NT2/D1 (cell line): ENCODE results near the gene BARX2.
A peak's percentile ranks its signal among the peaks of the same experiment; 100 is the strongest.

ENCODE experiments used
- DNase-seq: peaks from one replicate; pipeline ENCODE4 v3.0.0-alpha.2; 2011; ENCODE audit warnings: low read depth, low spot score
- H3K27me3 ChIP-seq: 2 replicates; pipeline ENCODE4 v1.6.0; 2011; ENCODE audit warnings: mild to moderate bottlenecking; ENCODE audit not compliant: insufficient read length, insufficient read depth
- H3K36me3 ChIP-seq: 2 replicates; pipeline ENCODE4 v1.6.1; 2011; ENCODE audit warnings: mild to moderate bottlenecking, low read length, mixed read lengths; ENCODE audit not compliant: insufficient read depth, insufficient read length
- H3K4me1 ChIP-seq: 2 replicates; pipeline ENCODE4 v1.5.1; 2011; ENCODE audit not compliant: insufficient read depth, insufficient read length
- H3K4me3 ChIP-seq: 2 replicates; pipeline ENCODE4 v1.5.1; 2011; ENCODE audit warnings: low read depth; ENCODE audit not compliant: insufficient read length
- H3K9ac ChIP-seq: 2 replicates; pipeline ENCODE4 v1.6.0; 2011; ENCODE audit warnings: low read depth; ENCODE audit not compliant: insufficient read length
- H3K9me3 ChIP-seq: 2 replicates; pipeline ENCODE4 v1.5.1; 2011; ENCODE audit warnings: mild to moderate bottlenecking, low read length; ENCODE audit not compliant: insufficient read depth
- SUZ12 ChIP-seq: IDR thresholded peaks from 2 replicates; pipeline ENCODE4 v1.6.1; 2011; ENCODE audit not compliant: insufficient read length, insufficient read depth; ENCODE audit errors: extremely low read depth
- YY1 ChIP-seq: IDR thresholded peaks from 2 replicates; pipeline ENCODE4 v1.6.1; 2011; ENCODE audit not compliant: insufficient read length, insufficient read depth
- ZNF274 ChIP-seq: IDR thresholded peaks from 2 replicates; pipeline ENCODE4 v1.6.1; 2011; ENCODE audit warnings: mild to moderate bottlenecking, low read depth, low read length

The BARX2 gene

DNA sequence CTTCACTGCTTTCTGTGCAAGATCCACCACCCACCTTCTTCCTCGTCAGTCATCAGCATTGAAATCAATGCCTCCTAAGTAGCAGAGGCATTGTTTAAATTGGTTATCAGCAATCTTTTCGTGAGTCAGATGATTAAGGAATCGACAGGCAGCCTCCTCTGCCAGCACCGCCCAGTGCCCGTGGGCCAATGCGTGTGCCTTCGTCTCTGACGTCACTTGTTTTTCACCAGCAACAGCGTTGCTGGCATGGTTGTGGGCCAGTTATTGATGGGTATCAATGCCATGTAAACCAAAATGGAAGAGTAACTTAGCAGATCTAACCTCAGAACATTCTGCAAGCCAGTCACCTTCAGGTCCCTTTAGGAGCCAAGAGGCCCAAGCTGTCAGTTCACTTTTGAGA is 69.6 kb downstream of the BARX2 start:
- no peak for DNase-seq
- Histone ChIP-seq H3K9me3 (peaks cover 12% of the 10 kb centered on the region; the same call in 1 of the 2 replicates), H3K36me3 (no peaks in the 10 kb centered on the region), H3K4me3 (no peak overlapping the region), H3K4me1 (peaks cover 5% of the 10 kb centered on the region), H3K9ac (no peak overlapping the region), H3K27me3 (no peaks in the 10 kb centered on the region)
- no peak for TF ChIP-seq YY1
- TF ChIP-seq ZNF274 = no peak
- TF ChIP-seq SUZ12 = no peak

DNA sequence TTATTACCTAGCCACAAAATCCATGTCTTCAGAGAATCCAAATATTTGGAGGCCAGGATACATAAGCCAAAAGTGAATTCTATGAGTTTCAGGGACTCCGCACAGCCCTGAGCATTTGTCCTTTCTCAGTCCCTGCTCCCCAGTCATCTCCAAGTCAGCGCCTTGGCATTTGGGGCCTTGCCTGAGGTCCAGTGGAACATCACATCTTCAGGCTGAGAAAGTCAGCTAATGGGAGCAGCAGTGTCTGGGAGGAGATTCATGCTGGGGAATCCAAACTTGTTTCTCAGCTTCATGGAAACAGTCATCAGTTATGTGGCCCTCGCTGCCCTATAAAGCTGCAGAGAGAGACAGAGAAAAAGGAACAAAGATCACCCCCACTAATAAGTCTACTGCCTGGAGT is 70.9 kb downstream of the BARX2 start:
- DNase-seq = no peak
- H3K36me3 ChIP-seq = no peaks in the 10 kb centered on the region
- no peak overlapping the region for H3K4me3 ChIP-seq
- no peaks in the 10 kb centered on the region for H3K27me3 ChIP-seq
- no peaks in the 10 kb centered on the region for H3K4me1 ChIP-seq
- no peak overlapping the region for H3K9ac ChIP-seq
- peaks cover 12% of the 10 kb centered on the region; the same call in 1 of the 2 replicates for H3K9me3 ChIP-seq
- no peak for TF ChIP-seq ZNF274

GRCh38 chr11:129447654-129448239 is 72.1 kb downstream of the BARX2 start:
- no peak overlapping the region for H3K9ac ChIP-seq
- H3K4me3 ChIP-seq = no peak overlapping the region
- H3K27me3 ChIP-seq = no peaks in the 10 kb centered on the region
- H3K4me1 ChIP-seq = no peaks in the 10 kb centered on the region
- no peaks in the 10 kb centered on the region for H3K36me3 ChIP-seq
- H3K9me3 ChIP-seq = peaks cover 12% of the 10 kb centered on the region; the same call in 1 of the 2 replicates
- no peak for TF ChIP-seq ZNF274
- no peak for TF ChIP-seq SUZ12
- TF ChIP-seq YY1 = no peak
- DNase-seq = no peak

DNA sequence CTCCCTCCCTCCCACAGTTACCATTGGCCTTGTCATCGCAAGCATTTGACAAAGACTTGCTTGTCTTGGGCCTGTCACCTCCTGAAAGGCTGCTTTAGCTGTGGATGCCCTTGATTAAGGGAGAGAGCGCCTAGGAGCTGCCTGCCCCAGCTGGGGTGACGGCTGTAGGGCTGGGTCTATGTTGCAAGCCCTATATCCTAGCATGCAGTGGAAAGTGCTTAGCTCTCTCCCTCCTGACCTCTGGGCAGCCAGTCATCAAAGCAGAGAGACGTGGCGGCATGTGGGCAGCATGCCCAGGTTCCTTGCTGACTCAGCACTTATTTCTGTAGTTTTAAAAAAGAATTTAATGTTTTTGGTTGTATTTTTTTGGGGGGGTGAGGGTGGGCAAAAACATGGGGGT is 75.9 kb downstream of the BARX2 start:
- TF ChIP-seq YY1 = no peak
- TF ChIP-seq ZNF274 = no peak
- TF ChIP-seq SUZ12 = no peak
- H3K36me3 ChIP-seq = no peaks in the 10 kb centered on the region
- no peak overlapping the region for H3K4me3 ChIP-seq
- H3K9ac ChIP-seq = no peak overlapping the region
- peaks cover 12% of the 10 kb centered on the region; the same call in 1 of the 2 replicates for H3K9me3 ChIP-seq
- H3K27me3 ChIP-seq = no peaks in the 10 kb centered on the region
- DNase-seq = no peak
- H3K4me1 ChIP-seq = peaks cover 6% of the 10 kb centered on the region

GRCh38 chr11:129453293-129453721 is 77.7 kb downstream of the BARX2 start:
- H3K36me3 ChIP-seq = no peaks in the 10 kb centered on the region
- H3K4me3 ChIP-seq = no peak overlapping the region
- DNase-seq = peak; percentile 71
- no peak overlapping the region for H3K9ac ChIP-seq
- peaks cover 6% of the 10 kb centered on the region for H3K4me1 ChIP-seq
- no peaks in the 10 kb centered on the region for H3K27me3 ChIP-seq
- H3K9me3 ChIP-seq = peaks cover 9% of the 10 kb centered on the region; the same call in 1 of the 2 replicates
- TF ChIP-seq YY1 = no peak
- no peak for TF ChIP-seq ZNF274
- no peak for TF ChIP-seq SUZ12

DNA sequence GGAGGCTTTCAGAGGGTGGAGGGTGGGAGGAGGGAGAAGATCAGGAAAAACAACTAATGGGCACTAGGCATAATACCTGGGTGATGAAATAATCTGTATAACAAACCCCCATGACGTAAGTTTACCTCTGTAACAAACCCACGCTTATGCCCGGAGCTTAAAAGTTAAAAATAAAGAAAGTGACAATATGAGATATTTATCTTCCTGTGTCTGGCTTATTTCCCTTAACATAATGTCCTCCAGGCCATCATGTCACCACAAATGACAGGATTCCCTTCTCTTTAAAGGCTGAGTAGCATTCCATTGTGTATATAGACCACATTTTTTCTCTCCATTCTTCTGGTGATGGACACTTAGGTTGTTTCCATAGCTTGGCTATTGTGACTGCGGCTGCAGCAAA is 79.5 kb downstream of the BARX2 start:
- Histone ChIP-seq H3K4me3 (no peak overlapping the region), H3K4me1 (peaks cover 6% of the 10 kb centered on the region), H3K9me3 (no peaks in the 10 kb centered on the region), H3K9ac (no peak overlapping the region), H3K36me3 (no peaks in the 10 kb centered on the region), H3K27me3 (no peaks in the 10 kb centered on the region)
- DNase-seq = no peak
- TF ChIP-seq SUZ12 (no peak), YY1 (no peak), ZNF274 (no peak)

DNA sequence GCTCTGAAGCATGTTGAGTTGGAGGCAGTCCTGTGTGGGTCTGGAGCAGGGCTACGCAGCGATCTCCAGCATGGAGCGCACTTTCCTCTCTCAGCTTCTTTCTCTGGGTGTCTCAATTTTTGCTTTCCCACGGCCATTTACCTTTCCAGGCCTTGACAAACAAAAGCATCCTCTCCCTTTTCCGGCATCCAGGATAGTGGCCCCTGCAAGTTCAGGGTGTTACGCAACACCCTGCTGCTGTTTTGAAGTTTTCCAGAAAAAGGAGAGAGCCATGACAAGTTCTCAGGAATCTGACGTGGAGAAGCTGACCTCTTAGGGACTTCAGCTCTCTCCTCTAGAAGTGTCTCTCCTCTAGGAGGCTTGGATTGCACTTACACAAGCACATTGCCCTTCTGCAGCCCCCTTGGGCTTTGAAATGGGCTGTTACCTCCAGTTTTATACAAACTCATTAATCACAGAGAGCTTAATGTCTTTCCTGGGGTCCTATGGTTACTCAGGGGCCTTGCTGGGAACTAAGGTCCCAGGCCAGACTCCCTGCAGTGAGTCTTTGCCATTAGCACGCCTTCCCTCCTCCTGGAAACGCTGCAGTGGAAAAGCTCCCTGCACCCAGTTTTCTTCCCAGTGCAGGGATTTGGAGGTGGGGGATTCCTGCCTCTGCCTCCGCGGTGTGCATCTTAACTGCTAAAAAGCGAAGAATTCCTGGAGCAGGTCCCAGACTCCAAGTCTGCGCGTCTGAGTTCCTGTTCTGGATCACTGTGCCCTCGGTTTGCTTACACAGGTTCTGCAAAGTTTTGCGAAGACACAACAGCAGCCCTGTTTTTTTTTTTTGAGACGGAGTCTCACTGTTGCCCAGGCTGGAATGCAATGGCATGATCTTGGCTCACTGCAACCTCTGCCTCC is 80.4 kb downstream of the BARX2 start:
- Histone ChIP-seq H3K36me3 (no peaks in the 10 kb centered on the region), H3K4me3 (no peak overlapping the region), H3K4me1 (peaks cover 6% of the 10 kb centered on the region), H3K27me3 (no peaks in the 10 kb centered on the region), H3K9me3 (no peaks in the 10 kb centered on the region), H3K9ac (peak overlapping the region; percentile 5)
- no peak for TF ChIP-seq ZNF274
- no peak for TF ChIP-seq YY1
- TF ChIP-seq SUZ12 = no peak
- no peak for DNase-seq
